NOMO-1 treated with DMSO at 0.1 percent for 48 hours (cell line): ENCODE data around the gene ITGA5.
"Not testable (repeated sequence)": the region's sequence is repeated elsewhere in the genome, so short reads cannot be mapped to it uniquely, and the experiment has no call there.

Experiments used
- DNase-seq: peaks from one replicate; lab custom pipeline; 2025; ENCODE audit not compliant: unreplicated experiment; lab: John Stamatoyannopoulos, UW

Gene ITGA5

DNA sequence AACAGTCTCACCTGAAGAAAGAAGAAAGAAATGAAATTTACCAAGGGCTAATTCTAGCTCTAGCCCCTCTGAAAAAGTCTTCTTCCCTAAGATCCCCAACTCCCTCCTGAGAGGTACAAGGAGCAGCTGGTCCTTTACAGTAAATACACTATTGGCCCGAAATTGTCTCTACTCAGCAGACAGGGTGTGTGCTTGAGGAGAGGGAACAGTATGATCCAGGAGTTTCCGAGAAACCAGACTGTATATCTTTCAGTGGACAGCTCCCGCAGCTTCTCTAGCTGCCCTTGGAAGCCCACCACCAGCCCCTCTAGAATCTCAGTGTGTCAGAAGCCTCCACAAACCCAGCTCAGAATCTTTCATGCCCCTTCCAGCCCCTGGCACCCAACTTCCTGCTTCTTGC lies 62.8 kb downstream of the ITGA5 start:
- no peak for DNase-seq

GRCh38 chr12:54355104-54355815 lies 63.8 kb downstream of the ITGA5 start:
- DNase-seq: no peak

DNA sequence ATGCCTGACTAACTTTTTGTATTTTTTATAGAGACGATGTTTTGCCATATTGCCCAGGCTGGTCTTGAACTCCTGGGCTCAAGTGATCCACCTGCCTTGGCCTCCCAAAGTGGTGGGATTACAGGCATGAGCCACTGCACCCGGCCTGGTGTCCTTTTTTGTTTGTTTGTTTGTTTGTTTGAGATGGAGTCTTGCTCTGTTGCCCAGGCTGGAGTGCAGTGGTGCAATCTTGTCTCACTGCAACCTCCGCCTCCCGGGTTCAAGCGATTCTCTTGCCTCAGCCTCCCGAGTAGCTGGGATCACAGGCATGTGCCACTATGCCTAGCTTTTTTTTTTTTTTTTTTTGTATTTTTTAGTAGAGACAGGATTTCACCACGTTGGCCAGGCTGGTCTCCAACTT lies 64.8 kb downstream of the ITGA5 start:
- DNase-seq: not testable (repeated sequence)

GRCh38 chr12:54352891-54353874 lies 65.9 kb downstream of the ITGA5 start:
- DNase-seq: no peak

GRCh38 chr12:54352022-54352531 lies 67.0 kb downstream of the ITGA5 start:
- no peak for DNase-seq

DNA sequence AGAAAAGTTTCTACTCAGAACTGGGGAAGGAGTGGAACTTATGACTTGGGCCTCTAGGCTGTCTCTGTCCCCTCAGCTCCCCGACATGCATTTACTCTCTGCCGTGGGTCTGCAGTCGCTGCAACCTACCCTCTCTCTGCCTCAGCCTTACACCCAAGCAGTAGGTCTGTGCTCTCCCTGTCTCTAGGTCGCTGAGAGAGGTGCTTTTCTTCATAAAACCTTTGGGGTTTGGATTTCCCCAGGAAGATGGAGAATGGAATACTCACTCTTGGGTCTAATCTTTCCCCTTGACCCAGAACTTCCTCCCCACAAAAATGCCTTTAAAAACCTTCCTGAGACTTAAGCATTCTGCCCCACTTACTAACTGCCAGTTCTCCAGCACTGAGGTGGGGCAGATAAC lies 67.7 kb downstream of the ITGA5 start:
- DNase-seq: no peak

- no peak for DNase-seq
These were observed 68.3 kb downstream of the ITGA5 start for GRCh38 chr12:54350743-54351142.

DNA sequence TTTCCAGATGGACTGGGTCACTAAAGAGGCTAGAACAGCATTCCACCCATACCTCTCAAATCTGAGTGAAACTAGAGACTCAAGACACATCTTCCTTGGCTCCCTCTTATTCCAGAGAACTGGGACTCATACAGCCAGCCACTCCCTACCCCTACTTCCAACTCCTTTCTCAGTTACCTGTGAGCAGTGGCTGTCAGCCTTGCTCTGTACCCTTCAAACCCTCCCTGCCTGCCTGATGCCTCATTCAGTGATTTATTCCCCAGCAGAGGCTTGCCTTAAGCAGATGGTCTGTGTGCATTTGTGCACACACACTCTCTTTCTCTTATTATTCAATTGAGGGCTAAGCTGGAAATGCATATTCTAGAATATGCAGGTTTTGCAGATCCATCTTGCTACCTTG lies 69.4 kb downstream of the ITGA5 start:
- DNase-seq: no peak

DNA sequence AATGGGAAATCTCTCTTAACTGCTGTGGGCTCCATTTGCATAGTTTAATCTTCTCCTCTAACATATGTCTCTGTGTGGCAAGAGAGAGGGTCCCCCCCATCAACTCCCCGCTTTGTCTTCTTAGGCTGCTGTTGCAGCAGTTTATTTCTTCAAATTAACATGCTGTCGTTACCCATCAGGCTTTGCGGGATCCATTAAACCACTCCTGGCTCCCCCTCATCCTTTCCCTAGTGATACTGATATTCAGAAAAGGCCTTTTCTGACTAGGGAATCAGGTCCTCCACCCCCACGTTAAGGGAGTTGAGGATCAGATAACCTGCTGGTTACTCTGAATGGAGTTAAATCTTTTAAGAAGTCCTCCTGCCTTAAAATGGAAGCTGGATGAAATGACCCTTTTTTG lies 70.0 kb downstream of the ITGA5 start:
- DNase-seq: no peak
